ENCODE measurements around the gene DNAH9. TPM values are rescaled to one million over a fixed set of nuclear protein-coding genes. Genes with fewer than 3 reads are reported as not detected.

The DNAH9 gene
- total RNA-seq, 1 donor from 2014 or later, result 0.96 TPM

DNA sequence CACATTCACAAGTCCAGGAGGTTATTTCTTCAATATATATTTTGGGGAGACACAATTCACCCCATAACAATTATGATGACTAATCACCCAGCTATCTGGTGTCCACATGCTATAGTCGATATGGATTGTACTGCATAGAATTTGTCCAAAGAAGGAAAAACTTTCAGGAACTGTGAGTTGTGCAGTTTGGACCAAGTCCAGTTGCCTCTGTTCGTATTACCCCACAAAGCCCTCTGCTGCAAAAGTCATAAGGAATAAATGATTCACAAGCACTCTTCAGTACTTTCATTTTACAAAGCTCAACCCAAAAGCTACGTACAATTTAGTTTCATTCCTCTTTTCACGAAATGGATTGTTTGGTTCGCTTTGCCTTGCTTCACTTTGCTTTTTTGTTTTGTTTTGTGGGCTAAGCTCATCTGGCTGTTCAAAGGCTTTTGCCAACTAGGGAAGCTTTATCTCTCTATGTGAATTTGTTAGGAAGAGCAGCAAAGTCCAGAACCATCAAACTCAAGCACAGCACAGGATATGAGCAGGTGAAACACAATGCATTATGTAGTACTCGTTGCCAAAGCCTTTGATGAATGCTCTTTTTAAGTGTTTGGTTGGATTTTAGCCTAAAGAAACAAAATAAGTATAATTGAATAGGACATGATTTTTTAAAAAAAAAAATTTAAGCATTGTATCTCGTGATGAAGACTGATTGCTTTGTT is 300.4 kb downstream of the DNAH9 start:
- Mint-ChIP-seq H3K36me3 (no peaks in the 10 kb centered on the region), H3K4me1 (peaks cover 7% of the 10 kb centered on the region), H3K27me3 (ENCODE audit: low read depth) (no peaks in the 10 kb centered on the region), H3K27ac (no peak overlapping the region), H3K9me3 (no peaks in the 10 kb centered on the region), H3K4me3 (no peak overlapping the region)
- TF ChIP-seq CTCF (IDR thresholded peaks at IDR 0.05; ENCODE audit: unreplicated experiment), result no peak
- DNase-seq (ENCODE audit: low spot score in 2 of 2, unreplicated experiment in 2 of 2), result no peak

- Mint-ChIP-seq H3K27ac (peak overlapping the region; percentile 44), H3K36me3 (no peaks in the 10 kb centered on the region)
- no peak for DNase-seq (ENCODE audit: low spot score in 2 of 2, unreplicated experiment in 2 of 2)
Measured at GRCh38 chr17:11899537-11899942, 301.3 kb downstream of the DNAH9 start.

DNA sequence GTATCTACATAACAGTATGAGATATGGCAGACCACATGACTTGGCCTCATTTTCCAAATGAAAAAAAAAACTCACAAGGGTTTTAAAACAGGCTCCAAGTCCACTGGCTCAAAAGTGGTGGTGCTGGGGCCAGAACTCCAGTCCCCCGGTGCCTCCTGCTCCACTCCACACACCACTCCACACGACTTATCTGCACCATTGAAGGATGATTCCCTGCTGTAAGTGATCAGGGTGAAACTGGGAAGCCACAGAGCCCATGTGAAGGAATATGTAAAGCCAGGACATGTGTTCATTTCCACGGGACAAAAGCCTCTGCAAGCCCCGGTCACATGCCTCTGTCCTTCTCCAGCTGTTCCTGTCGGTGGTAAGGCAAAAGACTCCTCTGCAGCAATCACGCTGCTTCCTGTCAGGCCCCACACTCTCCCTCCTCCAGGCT is 301.8 kb downstream of the DNAH9 start:
- no peak for TF ChIP-seq CTCF (IDR thresholded peaks at IDR 0.05; ENCODE audit: unreplicated experiment)
- H3K27me3 Mint-ChIP-seq (ENCODE audit: low read depth), result no peaks in the 10 kb centered on the region
- H3K27ac Mint-ChIP-seq, result peak overlapping the region; percentile 74
- no peak for DNase-seq (ENCODE audit: low spot score in 2 of 2, unreplicated experiment in 2 of 2)
- no peaks in the 10 kb centered on the region for H3K36me3 Mint-ChIP-seq
- peaks cover 7% of the 10 kb centered on the region for H3K4me1 Mint-ChIP-seq
- no peak overlapping the region for H3K4me3 Mint-ChIP-seq
- H3K9me3 Mint-ChIP-seq, result no peaks in the 10 kb centered on the region

More at GRCh38 chr17:11899537-11899942, 301.3 kb downstream of the DNAH9 start:
- no peak overlapping the region for H3K4me3 Mint-ChIP-seq
- peaks cover 7% of the 10 kb centered on the region for H3K4me1 Mint-ChIP-seq
- H3K27me3 Mint-ChIP-seq (ENCODE audit: low read depth), result no peaks in the 10 kb centered on the region
- no peaks in the 10 kb centered on the region for H3K9me3 Mint-ChIP-seq
- TF ChIP-seq CTCF (IDR thresholded peaks at IDR 0.05; ENCODE audit: unreplicated experiment), result no peak

GRCh38 chr17:11900655-11901054 is 302.4 kb downstream of the DNAH9 start:
- H3K36me3 Mint-ChIP-seq, result no peaks in the 10 kb centered on the region
- no peak for TF ChIP-seq CTCF (IDR thresholded peaks at IDR 0.05; ENCODE audit: unreplicated experiment)
- no peak for DNase-seq (ENCODE audit: low spot score in 2 of 2, unreplicated experiment in 2 of 2)
- no peaks in the 10 kb centered on the region for H3K27me3 Mint-ChIP-seq (ENCODE audit: low read depth)
- peaks cover 7% of the 10 kb centered on the region for H3K4me1 Mint-ChIP-seq
- no peaks in the 10 kb centered on the region for H3K9me3 Mint-ChIP-seq
- H3K27ac Mint-ChIP-seq, result no peak overlapping the region
- no peak overlapping the region for H3K4me3 Mint-ChIP-seq

GRCh38 chr17:11901931-11902330 is 303.7 kb downstream of the DNAH9 start:
- Mint-ChIP-seq H3K36me3 (no peaks in the 10 kb centered on the region), H3K27ac (no peak overlapping the region), H3K27me3 (ENCODE audit: low read depth) (no peaks in the 10 kb centered on the region), H3K4me1 (peaks cover 7% of the 10 kb centered on the region), H3K9me3 (no peaks in the 10 kb centered on the region), H3K4me3 (no peak overlapping the region)
- no peak for TF ChIP-seq CTCF (IDR thresholded peaks at IDR 0.05; ENCODE audit: unreplicated experiment)
- no peak for DNase-seq (ENCODE audit: low spot score in 2 of 2, unreplicated experiment in 2 of 2)
